ENCODE data around the gene CEBPZ. TPM values are rescaled to one million over a fixed set of nuclear protein-coding genes. Genes with fewer than 3 reads are reported as not detected.
"Not testable (repeated sequence)": the region's sequence is repeated elsewhere in the genome, so short reads cannot be mapped to it uniquely, and the experiment has no call there.

Gene CEBPZ
- total RNA-seq, 2 experiments from 2014 or later, result 53.5 to 56.9 TPM

DNA sequence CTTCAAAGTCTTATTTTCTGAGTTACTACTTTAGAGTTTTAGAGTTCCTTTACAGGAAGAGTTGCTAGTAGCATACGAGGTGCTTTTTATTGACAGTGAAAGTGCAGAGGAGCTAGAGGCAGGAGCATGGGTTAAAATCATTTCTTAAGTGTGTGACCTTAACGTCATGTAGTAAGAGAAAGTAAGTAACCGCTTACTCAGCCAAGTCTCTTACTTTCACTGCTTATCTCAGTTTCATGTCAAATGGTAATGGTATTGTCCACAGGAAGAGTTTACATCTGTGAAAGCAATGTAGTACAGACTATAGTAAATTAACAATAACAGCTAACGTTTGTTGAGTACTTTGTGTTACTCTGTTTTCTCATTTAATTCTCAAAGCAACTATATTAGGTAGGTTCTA, 12.6 kb upstream of the CEBPZ start:
- POLR2A ChIA-PET, result no interaction called here
- peaks cover 18% of the 10 kb centered on the region for H3K4me1 Mint-ChIP-seq
- peak overlapping the region; percentile 36 for H3K27ac Mint-ChIP-seq
- peaks cover 79% of the 10 kb centered on the region for H3K36me3 Mint-ChIP-seq (ENCODE audit: low read depth)
- CTCF ChIA-PET, result interaction anchor here (1.6 kb wide), 1 partner anchor 9 kb away, joined by 4 read pairs; no protein-coding TSS in a partner anchor
- H3K9me3 Mint-ChIP-seq, result peaks cover 4% of the 10 kb centered on the region
- no peaks in the 10 kb centered on the region for H3K27me3 Mint-ChIP-seq
- DNase-seq, result no peak
- no peak overlapping the region for H3K4me3 Mint-ChIP-seq

DNA sequence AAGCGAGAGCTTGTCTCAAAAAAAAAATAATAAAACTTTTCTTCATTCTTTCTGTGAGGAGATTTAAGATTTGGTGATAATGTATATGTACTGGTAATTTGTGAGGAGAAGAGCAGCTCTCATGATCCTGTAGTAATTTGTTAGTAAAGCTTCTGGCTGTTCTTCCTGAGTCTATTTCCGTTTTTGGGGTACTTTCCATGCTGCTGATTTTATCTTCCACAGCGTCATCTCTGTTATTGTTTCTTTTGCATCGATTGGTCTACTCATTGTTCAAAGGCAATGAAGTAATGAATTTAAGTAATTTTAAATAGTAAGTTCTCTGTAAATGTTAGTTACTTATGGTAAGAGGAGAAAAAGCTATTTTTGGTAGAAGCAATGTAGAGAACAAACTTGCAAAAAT, 12.0 kb upstream of the CEBPZ start:
- H3K4me3 Mint-ChIP-seq, result no peak overlapping the region
- peak overlapping the region; percentile 36 for H3K27ac Mint-ChIP-seq
- ChIA-PET CTCF (interaction anchor here (1.6 kb wide), 1 partner anchor 9 kb away, joined by 4 read pairs; no protein-coding TSS in a partner anchor), POLR2A (no interaction called here)
- DNase-seq, result no peak
- no peaks in the 10 kb centered on the region for H3K27me3 Mint-ChIP-seq
- peaks cover 4% of the 10 kb centered on the region for H3K9me3 Mint-ChIP-seq
- peaks cover 78% of the 10 kb centered on the region for H3K36me3 Mint-ChIP-seq (ENCODE audit: low read depth)
- peaks cover 18% of the 10 kb centered on the region for H3K4me1 Mint-ChIP-seq

- Mint-ChIP-seq H3K36me3 (ENCODE audit: low read depth) (peaks cover 27% of the 10 kb centered on the region), H3K27ac (no peak overlapping the region), H3K4me3 (no peak overlapping the region), H3K4me1 (peaks cover 24% of the 10 kb centered on the region), H3K27me3 (no peaks in the 10 kb centered on the region), H3K9me3 (peaks cover 3% of the 10 kb centered on the region)
- DNase-seq, result no peak
- POLR2A ChIA-PET, result no interaction called here
- CTCF ChIA-PET, result interaction anchor here (0.9 to 1.4 kb wide), 4 partner anchors 15 to 120 kb away, joined by 3 to 6 read pairs (median 4); partner anchors contain the start of gene EIF2AK2
Measured at GRCh38 chr2:37232131-37232933, 936 bp upstream of the CEBPZ start.

DNA sequence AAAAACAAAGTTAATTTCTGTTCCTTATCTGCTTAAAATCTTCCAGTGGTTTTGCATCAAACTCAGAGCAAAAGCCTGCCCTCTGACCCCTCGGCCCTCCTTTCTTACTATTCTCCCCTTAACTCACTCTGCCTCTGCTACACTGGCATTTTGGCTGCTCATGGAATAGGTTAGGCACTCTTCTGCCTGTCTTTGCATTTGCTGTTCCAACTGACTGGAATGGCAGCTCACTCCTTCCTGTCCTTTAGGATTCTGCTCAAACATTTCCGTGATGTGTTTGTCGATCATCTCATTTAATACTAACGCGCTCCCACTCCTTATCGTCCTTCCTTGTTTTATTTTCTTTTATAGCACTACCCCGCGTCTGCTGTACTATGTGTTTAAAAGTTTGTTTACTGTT, 815 bp downstream of the CEBPZ start:
- Mint-ChIP-seq H3K4me1 (peaks cover 33% of the 10 kb centered on the region), H3K4me3 (no peak overlapping the region), H3K9me3 (no peaks in the 10 kb centered on the region), H3K27ac (no peak overlapping the region), H3K27me3 (no peaks in the 10 kb centered on the region), H3K36me3 (ENCODE audit: low read depth) (peaks cover 28% of the 10 kb centered on the region)
- POLR2A ChIA-PET, result no interaction called here
- no peak for DNase-seq
- CTCF ChIA-PET, result interaction anchor here (1.4 kb wide), 1 partner anchor 29 kb away, joined by 3 read pairs; no protein-coding TSS in a partner anchor

GRCh38 chr2:37228788-37229187, 2.6 kb downstream of the CEBPZ start:
- no peak for DNase-seq
- peaks cover 35% of the 10 kb centered on the region for H3K4me1 Mint-ChIP-seq
- H3K36me3 Mint-ChIP-seq (ENCODE audit: low read depth), result peaks cover 27% of the 10 kb centered on the region
- H3K27ac Mint-ChIP-seq, result no peak overlapping the region
- H3K4me3 Mint-ChIP-seq, result no peak overlapping the region
- H3K9me3 Mint-ChIP-seq, result no peaks in the 10 kb centered on the region
- ChIA-PET POLR2A (no interaction called here), CTCF (no interaction called here)
- H3K27me3 Mint-ChIP-seq, result no peaks in the 10 kb centered on the region

DNA sequence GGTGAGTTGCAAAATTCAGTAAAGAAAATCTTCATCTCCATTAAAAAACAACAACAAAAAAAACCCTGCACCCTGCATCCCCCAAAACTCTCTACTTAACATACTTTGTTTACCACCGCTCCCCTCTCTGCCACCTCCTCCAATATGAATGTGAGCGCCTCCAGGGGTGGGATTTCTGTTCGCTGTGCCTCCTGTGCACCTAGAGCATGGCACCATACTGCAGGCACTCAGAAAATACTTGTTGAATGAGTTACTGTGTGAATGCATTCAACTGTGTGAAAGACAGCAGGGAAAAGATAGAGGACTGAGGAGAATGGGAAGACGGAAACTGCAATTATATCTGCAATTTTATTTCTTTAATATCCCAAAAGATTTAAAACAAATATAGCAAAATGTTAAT, 4.5 kb downstream of the CEBPZ start:
- Mint-ChIP-seq H3K36me3 (ENCODE audit: low read depth) (peaks cover 40% of the 10 kb centered on the region), H3K4me1 (peaks cover 52% of the 10 kb centered on the region), H3K4me3 (no peak overlapping the region), H3K27ac (no peak overlapping the region), H3K27me3 (no peaks in the 10 kb centered on the region), H3K9me3 (no peaks in the 10 kb centered on the region)
- ChIA-PET CTCF (no interaction called here), POLR2A (no interaction called here)
- no peak for DNase-seq

DNA sequence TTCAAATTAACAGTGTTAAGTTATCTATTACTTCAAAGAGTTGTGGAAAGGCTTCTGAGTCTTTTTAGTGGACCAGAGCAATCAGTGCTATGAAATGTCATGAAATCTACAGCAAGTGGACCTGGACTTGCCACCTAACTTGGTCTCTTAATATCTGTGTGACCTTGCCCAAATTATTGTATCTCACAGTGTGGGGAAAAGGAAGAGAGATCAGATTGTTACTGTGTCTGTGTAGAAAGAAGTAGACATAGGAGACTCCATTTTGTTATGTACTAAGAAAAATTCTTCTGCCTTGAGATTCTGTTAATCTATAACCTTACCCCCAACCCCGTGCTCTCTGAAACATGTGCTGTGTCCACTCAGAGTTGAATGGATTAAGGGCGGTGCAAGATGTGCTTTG, 6.3 kb downstream of the CEBPZ start:
- H3K9me3 Mint-ChIP-seq, result not testable (repeated sequence)

GRCh38 chr2:37224063-37224462, 7.3 kb downstream of the CEBPZ start:
- H3K27ac Mint-ChIP-seq, result no peak overlapping the region
- no peak overlapping the region for H3K4me3 Mint-ChIP-seq
- ChIA-PET CTCF (no interaction called here), POLR2A (no interaction called here)
- H3K27me3 Mint-ChIP-seq, result no peaks in the 10 kb centered on the region
- H3K4me1 Mint-ChIP-seq, result peaks cover 50% of the 10 kb centered on the region
- no peaks in the 10 kb centered on the region for H3K9me3 Mint-ChIP-seq
- peaks cover 61% of the 10 kb centered on the region for H3K36me3 Mint-ChIP-seq (ENCODE audit: low read depth)
- no peak for DNase-seq

More for the DNA sequence above, 6.3 kb downstream of the CEBPZ start:
- H3K4me1 Mint-ChIP-seq, result peaks cover 59% of the 10 kb centered on the region
- H3K27ac Mint-ChIP-seq, DNase-seq, H3K4me3 Mint-ChIP-seq, CTCF ChIA-PET, POLR2A ChIA-PET, H3K27me3 Mint-ChIP-seq: not testable (repeated sequence)
- peaks cover 57% of the 10 kb centered on the region for H3K36me3 Mint-ChIP-seq (ENCODE audit: low read depth)

- DNase-seq, result no peak
- POLR2A ChIA-PET, result no interaction called here
- H3K36me3 Mint-ChIP-seq (ENCODE audit: low read depth), result peaks cover 66% of the 10 kb centered on the region
- H3K4me3 Mint-ChIP-seq, result no peak overlapping the region
- no peaks in the 10 kb centered on the region for H3K27me3 Mint-ChIP-seq
- H3K4me1 Mint-ChIP-seq, result peaks cover 50% of the 10 kb centered on the region
- no peaks in the 10 kb centered on the region for H3K9me3 Mint-ChIP-seq
- CTCF ChIA-PET, result interaction anchor here (0.6 to 1.1 kb wide), 4 partner anchors 11 to 68 kb away, joined by 3 to 4 read pairs (median 3); no protein-coding TSS in a partner anchor
- peak overlapping the region; percentile 63 for H3K27ac Mint-ChIP-seq
Measured at GRCh38 chr2:37223131-37223530, 8.3 kb downstream of the CEBPZ start.

DNA sequence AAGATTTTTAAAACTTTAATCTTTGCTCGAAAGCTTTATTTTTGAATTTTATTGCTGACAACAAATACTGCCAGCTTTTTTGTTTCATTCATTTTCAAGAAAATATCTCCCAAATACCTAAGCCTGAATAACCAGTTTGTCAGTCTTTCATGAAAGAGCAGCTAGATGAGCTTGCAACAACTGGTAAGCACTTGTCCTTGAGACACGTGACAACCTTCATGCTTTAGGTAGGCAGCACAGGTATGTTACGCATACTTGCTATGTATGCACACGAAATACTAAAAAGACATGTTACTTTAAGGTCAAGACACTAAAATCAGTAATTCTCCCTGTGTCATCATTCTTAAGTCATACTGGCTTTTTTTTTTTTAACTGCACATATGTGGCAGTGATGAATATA, 12.3 kb downstream of the CEBPZ start:
- no peaks in the 10 kb centered on the region for H3K9me3 Mint-ChIP-seq
- POLR2A ChIA-PET, result interaction anchor here (0.7 kb wide), 1 partner anchor 23 kb away, joined by 4 read pairs; no protein-coding TSS in a partner anchor

DNA sequence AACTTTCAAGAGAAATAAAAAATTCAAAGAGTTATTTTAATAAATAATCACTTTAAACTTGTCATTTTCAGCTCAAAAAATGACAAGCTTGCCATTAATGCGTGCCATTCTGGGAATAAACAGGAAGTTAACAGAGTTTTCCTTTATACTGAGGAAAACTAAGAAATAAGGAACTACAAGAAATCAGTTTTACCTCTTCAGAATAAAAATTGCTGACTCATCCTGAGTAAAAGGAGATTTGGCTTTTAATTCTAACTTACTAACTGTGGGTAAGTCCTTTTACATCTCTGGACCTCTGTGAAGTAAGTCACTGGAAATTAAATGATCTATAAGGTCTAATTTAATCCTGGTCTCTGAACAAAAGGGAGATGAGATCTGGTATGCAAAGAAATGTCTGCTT, 16.1 kb downstream of the CEBPZ start:
- no peak for DNase-seq
- CTCF ChIA-PET, result interaction anchor here (1.1 kb wide), 1 partner anchor 130 kb away, joined by 3 read pairs; no protein-coding TSS in a partner anchor
- POLR2A ChIA-PET, result no interaction called here
- H3K27ac Mint-ChIP-seq, result peak overlapping the region; percentile 41
- H3K4me1 Mint-ChIP-seq, result peaks cover 4% of the 10 kb centered on the region
- H3K27me3 Mint-ChIP-seq, result no peaks in the 10 kb centered on the region
- H3K9me3 Mint-ChIP-seq, result no peaks in the 10 kb centered on the region
- H3K36me3 Mint-ChIP-seq (ENCODE audit: low read depth), result peaks cover 66% of the 10 kb centered on the region
- H3K4me3 Mint-ChIP-seq, result no peak overlapping the region

More for the DNA sequence above, 12.3 kb downstream of the CEBPZ start:
- H3K36me3 Mint-ChIP-seq (ENCODE audit: low read depth), result peaks cover 68% of the 10 kb centered on the region
- H3K4me1 Mint-ChIP-seq, result peaks cover 31% of the 10 kb centered on the region
- H3K27ac Mint-ChIP-seq, result no peak overlapping the region
- CTCF ChIA-PET, result no interaction called here
- no peak for DNase-seq
- no peak overlapping the region for H3K4me3 Mint-ChIP-seq
- H3K27me3 Mint-ChIP-seq, result no peaks in the 10 kb centered on the region

DNA sequence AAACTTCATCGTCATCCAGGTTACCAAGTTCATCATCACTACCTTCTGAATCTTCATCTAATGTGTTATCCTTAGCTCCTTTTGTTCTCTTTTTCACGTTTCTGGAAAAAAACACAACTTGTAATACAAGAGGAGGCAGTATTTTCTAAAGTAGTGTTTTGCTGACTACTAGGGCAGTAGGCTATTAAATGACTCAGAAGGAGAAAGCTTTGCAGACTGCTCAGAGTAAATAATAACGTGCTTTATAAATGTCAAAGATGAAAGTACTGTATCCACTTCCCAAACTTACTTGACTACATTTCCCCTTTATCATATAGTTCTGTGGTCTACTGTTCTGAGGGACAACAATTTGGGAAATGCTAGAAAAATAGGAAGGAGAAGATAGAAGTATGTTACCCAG, 19.5 kb downstream of the CEBPZ start:
- ChIA-PET CTCF (interaction anchor here (1.0 kb wide), 1 partner anchor 11 kb away, joined by 3 read pairs; no protein-coding TSS in a partner anchor), POLR2A (no interaction called here)

GRCh38 chr2:37211212-37211611, 20.2 kb downstream of the CEBPZ start:
- Mint-ChIP-seq H3K4me3 (no peak overlapping the region), H3K36me3 (ENCODE audit: low read depth) (peaks cover 80% of the 10 kb centered on the region), H3K9me3 (peaks cover 31% of the 10 kb centered on the region), H3K27me3 (no peaks in the 10 kb centered on the region), H3K27ac (no peak overlapping the region), H3K4me1 (peaks cover 17% of the 10 kb centered on the region)
- ChIA-PET POLR2A (no interaction called here), CTCF (interaction anchor here (0.7 to 1.0 kb wide), 2 partner anchors 12 to 15 kb away, joined by 3 read pairs; partner anchors contain the start of gene CEBPZOS)
- no peak for DNase-seq

More for the DNA sequence above, 19.5 kb downstream of the CEBPZ start:
- DNase-seq, result no peak
- Mint-ChIP-seq H3K27ac (no peak overlapping the region), H3K9me3 (peaks cover 26% of the 10 kb centered on the region), H3K4me3 (no peak overlapping the region), H3K4me1 (peaks cover 14% of the 10 kb centered on the region), H3K27me3 (no peaks in the 10 kb centered on the region), H3K36me3 (ENCODE audit: low read depth) (peaks cover 80% of the 10 kb centered on the region)

Measured in activated CD4-positive, alpha-beta T cell treated with anti-CD3 and anti-CD28 coated beads, Interleukin-2, amount 10 ng/mL, durations not matched to agents 7 days and 5 days (primary cell).